Mucosa of descending colon (tissue), 3 donors: ENCODE results near the gene TFF3. TPM values are rescaled to one million over a fixed set of nuclear protein-coding genes. Genes with fewer than 3 reads are reported as not detected.

Experiments
- ATAC-seq: fragments of 200-7000 bp; cut with Tn5 transposase; one replicate; pipeline ENCODE4 v1.9.1; 2020; ENCODE audit warnings: mild to moderate bottlenecking, moderate library complexity
- DNase-seq, 3 donors: peaks; one replicate each; pipeline ENCODE4 v3.0.0-alpha.2; 2020
- H3K36me3 ChIP-seq: fragments of 200-600 bp; one replicate; pipeline ENCODE4 v1.8.0; 2021; ENCODE audit warnings: low read depth, mild to moderate bottlenecking
- H3K4me1 ChIP-seq: fragments of 200-600 bp; one replicate; pipeline ENCODE4 v1.8.0; 2021; ENCODE audit warnings: low read depth, mild to moderate bottlenecking
- H3K4me3 ChIP-seq: fragments of 200-600 bp; one replicate; pipeline ENCODE4 v1.8.0; 2021; ENCODE audit warnings: mild to moderate bottlenecking
- H3K9me3 ChIP-seq: fragments of 200-600 bp; one replicate; pipeline ENCODE4 v1.8.0; 2021; ENCODE audit warnings: mild to moderate bottlenecking
- intact Hi-C, 2 donors: fragments of 100-400 bp; cut with DNase I in 1 of 2; cut with micrococcal nuclease in 1 of 2; formaldehyde crosslinking; loops; one replicate each; pipeline versions ENCODE4 v1.11.0 to v1.11.1; 2022; cut with DNase I, micrococcal nuclease
- total RNA-seq, 3 donors: library from RNA; stranded (reverse); fragmentation: NEBNext Ultra II Directional in 2 of 3; extraction: Animal tissue kit (Norgen Biotek cat#: 25700) in 2 of 3; gene quantifications; one replicate each; pipeline versions ENCODE4 v1.2.1 to v1.2.4, GENCODE V29; 2021 to 2023
- TF ChIP-seq, protein P1 (sequence below): fragments of 200-600 bp; IDR thresholded peaks from one replicate; pipeline ENCODE4 v1.8.0; 2022; ENCODE audit warnings: antibody characterized with exemption, mild to moderate bottlenecking
- donor health status: DM: no; HTN: no; CAD: no; lungs with moderate emphysema.
- donor health status: DM: no; HTN: no; CAD: no.
- donor health status: DM: no; HTN: yes; CAD: no.

Gene TFF3
- total RNA-seq, 3 donors from 2014 or later, result 614 to 2,641 (median 2,419) TPM

DNA sequence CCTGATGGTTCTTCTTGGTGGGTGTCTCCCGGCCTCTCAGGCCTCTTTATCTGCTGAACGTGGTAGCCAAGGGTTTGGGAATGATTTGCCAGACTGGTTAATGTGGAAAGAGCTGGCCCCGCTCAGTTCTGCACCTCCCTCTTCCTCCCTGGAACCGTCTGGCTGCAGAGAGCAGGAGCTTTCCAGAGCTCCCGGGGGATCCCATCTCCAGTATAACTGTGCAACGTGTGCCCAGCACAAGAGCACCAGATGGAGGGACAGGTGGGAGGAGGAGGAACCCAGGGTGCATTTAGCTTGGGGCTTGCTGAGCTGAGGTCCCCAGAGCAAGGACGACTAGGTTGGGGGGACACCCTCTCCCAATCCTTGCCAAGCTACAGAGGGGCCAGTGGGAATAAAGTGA is 46.1 kb upstream of the TFF3 start:
- Histone ChIP-seq H3K9me3 (peaks cover 4% of the 10 kb centered on the region), H3K4me3 (no peak overlapping the region), H3K4me1 (peaks cover 3% of the 10 kb centered on the region), H3K36me3 (no peaks in the 10 kb centered on the region)
- peak in 1 of 3 donors; percentile 8 for DNase-seq
- TF ChIP-seq, protein P1, sequence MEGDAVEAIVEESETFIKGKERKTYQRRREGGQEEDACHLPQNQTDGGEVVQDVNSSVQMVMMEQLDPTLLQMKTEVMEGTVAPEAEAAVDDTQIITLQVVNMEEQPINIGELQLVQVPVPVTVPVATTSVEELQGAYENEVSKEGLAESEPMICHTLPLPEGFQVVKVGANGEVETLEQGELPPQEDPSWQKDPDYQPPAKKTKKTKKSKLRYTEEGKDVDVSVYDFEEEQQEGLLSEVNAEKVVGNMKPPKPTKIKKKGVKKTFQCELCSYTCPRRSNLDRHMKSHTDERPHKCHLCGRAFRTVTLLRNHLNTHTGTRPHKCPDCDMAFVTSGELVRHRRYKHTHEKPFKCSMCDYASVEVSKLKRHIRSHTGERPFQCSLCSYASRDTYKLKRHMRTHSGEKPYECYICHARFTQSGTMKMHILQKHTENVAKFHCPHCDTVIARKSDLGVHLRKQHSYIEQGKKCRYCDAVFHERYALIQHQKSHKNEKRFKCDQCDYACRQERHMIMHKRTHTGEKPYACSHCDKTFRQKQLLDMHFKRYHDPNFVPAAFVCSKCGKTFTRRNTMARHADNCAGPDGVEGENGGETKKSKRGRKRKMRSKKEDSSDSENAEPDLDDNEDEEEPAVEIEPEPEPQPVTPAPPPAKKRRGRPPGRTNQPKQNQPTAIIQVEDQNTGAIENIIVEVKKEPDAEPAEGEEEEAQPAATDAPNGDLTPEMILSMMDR, result no peak
- ATAC-seq, result no peak
- intact Hi-C loops, result no loop called here

DNA sequence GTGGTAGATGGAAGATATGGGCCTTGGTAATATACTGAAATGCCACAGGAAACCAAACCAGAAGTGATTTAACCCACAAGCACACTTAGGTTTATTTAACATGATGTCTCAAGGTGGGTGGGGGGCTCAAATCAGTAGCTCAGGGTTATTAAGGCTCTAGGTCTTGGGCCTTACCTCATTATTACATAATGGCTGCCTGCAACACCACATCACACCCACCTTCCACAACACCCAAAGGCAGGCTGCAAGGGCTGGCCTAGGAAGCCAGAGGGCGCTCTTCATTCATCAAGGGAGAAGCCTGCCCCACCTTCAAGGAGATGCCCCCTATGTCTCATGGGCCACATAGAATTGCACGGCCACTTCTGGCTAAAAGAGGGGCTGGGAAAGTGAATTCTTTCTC is 45.1 kb upstream of the TFF3 start:
- peak in 1 of 3 donors; percentile 16 for DNase-seq
- Histone ChIP-seq H3K9me3 (peaks cover 4% of the 10 kb centered on the region), H3K4me3 (no peak overlapping the region), H3K4me1 (no peaks in the 10 kb centered on the region), H3K36me3 (no peaks in the 10 kb centered on the region)
- ATAC-seq, result no peak
- intact Hi-C loops, result no loop called here
- TF ChIP-seq, protein P1, result no peak

DNA sequence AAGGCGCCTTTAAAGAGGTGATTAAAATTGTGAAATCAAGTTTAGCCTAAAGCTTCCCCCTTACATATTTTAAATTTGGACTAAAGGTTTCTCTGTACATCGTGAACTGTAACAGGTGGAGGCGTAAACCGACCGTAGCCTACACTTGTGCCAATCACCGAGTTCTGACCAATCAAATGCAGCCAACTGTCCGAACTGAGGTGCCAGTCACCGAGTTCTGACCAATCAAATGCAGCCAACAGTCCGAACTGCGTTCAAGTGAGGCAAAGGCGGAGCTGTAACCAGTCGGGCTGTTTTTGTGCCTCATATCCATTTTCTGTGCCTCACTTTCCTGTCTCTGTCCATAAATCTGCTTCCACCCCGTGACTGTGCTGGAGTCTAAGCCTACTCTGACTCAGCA is 43.7 kb upstream of the TFF3 start:
- Histone ChIP-seq H3K4me3 (no peak overlapping the region), H3K9me3 (peaks cover 4% of the 10 kb centered on the region), H3K4me1 (no peaks in the 10 kb centered on the region), H3K36me3 (no peaks in the 10 kb centered on the region)
- intact Hi-C loops, result no loop called here
- no peak for ATAC-seq
- peak in 1 of 3 donors; percentile 6 for DNase-seq
- TF ChIP-seq, protein P1, result no peak

DNA sequence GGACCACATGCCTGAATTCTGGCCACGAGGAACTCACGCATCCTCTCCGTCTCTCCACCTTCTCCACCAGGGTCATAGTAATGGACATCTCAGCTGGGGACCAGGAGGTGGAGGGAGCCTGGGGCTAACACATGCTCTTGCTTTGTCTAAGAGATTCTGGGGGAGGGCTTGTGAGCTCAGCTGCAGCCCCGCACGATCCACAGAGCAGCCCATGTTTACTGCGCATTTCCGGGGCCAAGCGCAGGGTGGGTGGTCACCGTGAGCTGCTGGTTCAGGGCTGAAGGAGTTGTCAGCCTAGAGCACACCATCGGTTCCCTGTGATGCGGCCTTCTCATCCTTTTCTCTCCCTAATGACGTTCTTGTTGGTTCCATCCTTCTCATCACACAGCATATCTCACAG is 43.1 kb upstream of the TFF3 start:
- ATAC-seq (no peak), DNase-seq (peak in 1 of 3 donors; percentile 6)
- Histone ChIP-seq H3K4me1 (no peaks in the 10 kb centered on the region), H3K9me3 (peaks cover 4% of the 10 kb centered on the region), H3K36me3 (no peaks in the 10 kb centered on the region), H3K4me3 (no peak overlapping the region)
- TF ChIP-seq, protein P1, result no peak
- intact Hi-C loops, result no loop called here

DNA sequence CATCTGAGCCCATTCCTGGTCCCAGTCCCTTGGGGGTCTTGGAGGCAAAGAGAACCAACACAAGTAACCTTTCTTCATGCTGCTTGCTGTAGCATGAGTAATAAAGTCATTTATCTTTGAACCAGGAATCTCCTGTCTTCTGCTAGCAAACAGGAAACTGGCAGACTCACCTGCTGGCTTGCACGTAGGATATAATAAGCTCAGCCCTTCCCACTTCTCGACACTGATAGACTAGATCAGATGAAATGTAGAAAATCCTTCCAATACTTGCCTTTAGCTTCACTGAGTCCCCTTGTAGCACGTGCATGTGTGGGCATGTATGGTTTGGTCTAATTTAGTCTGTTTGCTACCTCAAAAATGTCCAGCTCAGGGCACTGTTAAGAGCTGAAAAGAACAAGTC is 42.1 kb upstream of the TFF3 start:
- Histone ChIP-seq H3K4me3 (no peak overlapping the region), H3K4me1 (no peaks in the 10 kb centered on the region), H3K36me3 (no peaks in the 10 kb centered on the region), H3K9me3 (peaks cover 4% of the 10 kb centered on the region)
- ATAC-seq, result peak; percentile 82
- intact Hi-C loops, result no loop called here
- DNase-seq, result peak in 1 of 3 donors; percentile 11
- TF ChIP-seq, protein P1, result no peak

DNA sequence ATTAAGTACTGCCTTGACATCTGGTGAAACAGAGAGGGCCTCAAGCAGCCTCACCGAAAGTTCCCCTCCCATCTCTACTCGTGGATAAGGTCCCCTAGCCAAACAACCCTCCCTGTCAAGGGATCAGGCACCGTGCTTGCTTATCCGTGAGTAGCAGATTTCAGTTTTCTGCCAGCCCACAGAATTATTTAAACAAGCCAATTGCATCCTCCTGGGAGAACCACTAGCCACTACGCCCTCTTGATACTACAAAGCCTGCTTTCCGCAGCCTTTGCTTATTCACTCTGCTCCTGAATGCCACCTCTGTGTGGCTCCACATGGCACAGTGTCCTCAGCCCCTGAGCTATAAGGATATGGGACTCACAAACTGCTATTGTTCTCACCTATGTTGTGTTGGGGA is 41.4 kb upstream of the TFF3 start:
- ATAC-seq (no peak), DNase-seq (no peak)
- Histone ChIP-seq H3K4me3 (no peak overlapping the region), H3K36me3 (no peaks in the 10 kb centered on the region), H3K9me3 (peaks cover 4% of the 10 kb centered on the region), H3K4me1 (no peaks in the 10 kb centered on the region)
- TF ChIP-seq, protein P1, result no peak
- intact Hi-C loops, result no loop called here
